Stimulated activated CD8-positive, alpha-beta memory T cell treated with anti-CD3 and anti-CD28 coated beads, Interleukin-15, amount 100 ng/mL, for 1 hour (primary cell): ENCODE results near the gene DOCK10.
"Not testable (repeated sequence)": the region's sequence is repeated elsewhere in the genome, so short reads cannot be mapped to it uniquely, and the experiment has no call there.

Source experiments
- DNase-seq: peaks from one replicate; pipeline ENCODE4 v3.0.0-alpha.2; 2020; ENCODE audit warnings: low read depth

Gene DOCK10

DNA sequence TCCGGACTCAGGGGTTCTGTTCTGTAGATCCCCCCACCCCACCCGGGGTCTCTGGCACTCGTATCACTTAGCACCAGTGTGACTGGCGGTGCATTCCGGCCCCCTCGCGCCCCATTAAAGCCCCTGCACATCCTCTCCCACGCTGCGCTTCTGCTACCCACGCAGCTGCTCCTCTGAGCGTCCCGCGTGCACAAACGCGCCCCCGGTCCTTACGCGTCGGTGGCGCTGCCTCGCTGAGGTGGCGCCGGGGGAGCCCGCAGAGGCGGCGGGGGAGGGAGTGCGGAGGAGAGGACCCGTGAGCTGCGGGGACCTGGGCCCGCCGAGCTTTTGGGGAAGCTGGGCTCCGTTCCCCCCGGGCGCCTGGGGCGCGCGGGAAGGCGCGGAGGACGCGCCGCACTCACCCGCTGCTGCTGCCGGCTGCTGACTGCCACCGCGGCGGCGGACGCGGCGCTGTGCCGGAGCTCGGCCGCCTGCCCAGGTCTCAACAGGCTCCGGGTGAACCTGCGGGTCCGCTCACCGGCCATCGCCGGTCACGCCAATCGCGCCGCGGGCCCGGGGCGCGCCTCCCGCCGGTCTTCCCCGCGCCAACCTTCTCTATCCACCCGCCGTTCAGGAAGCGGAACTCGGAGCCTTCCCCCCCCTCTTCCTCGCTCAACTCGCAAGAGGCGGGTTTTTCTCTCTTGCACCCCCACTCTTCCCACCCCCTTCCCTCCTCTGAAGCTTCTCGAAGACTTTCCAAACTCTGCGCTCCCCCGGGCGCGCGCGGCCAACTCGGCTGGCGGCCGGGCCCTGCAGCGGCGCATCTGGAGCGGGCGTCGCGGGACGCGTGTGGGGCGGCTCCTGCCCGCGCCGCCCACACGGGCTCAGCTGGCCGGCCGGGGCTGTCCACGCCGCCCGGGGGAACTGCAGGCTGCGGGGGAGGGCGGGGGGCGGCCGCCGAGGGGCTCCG lies at the start of gene DOCK10:
TSS of gene DOCK10 (minus strand) at position 618 of the 949 bp plus-strand sequence. CDS start at position 524, 94 bp downstream.
- DNase-seq = peak; percentile 24

DNA sequence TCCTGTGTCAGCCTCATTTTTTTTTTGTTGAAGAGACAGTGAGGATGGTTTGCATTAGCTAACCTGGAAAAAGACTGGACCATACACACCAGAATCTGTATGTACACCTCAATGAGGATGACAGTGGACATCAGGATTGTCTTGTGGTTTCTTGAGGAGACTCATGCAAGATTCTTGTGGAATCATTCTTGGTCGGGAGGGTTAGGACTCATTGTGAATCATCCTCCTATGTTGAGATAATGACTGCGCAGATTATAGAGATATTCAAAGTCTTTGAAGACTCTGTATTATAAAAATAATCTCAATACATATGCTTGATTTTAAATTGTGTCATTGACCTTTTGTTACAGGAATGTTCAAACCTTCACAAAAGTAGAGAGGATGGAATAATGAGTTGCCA lies 49.1 kb upstream of the DOCK10 start:
- no peak for DNase-seq

DNA sequence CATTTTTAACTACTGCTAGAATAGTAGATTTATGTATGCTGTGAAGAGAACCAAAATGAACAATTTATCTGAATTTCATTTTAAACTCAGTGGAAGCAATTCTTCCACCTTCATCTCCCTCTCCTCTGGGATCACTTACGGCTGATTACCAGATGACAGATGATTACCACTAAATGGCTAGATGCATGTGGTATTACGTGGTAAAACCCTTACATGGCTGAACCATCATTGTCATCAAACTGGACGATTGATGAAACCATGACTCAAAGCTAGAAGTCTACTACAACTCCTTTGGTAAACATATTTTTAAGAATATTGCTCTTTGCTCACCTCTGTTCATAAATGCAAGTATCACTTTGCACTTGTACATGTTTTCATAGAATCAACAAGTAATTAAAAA lies 48.5 kb upstream of the DOCK10 start:
- DNase-seq = no peak

DNA sequence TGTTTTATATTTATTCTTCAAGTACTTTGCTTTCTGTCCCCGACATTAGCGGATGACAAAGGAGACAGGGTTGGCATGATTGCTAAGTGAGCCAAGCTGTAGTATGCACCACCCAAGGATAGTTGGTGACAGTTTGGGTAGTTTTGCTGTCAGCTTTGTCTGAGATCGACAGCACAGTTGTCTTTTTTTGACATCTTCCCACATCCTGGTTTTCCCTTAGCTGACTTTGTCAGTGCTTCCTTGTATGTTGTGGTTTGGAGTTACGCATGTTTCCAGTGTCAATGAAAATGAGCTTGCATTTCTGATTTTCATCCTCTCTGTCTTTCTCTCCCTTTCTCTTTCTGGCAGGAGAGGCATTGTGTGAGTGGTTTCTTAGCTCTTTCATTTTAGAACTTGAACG lies 44.6 kb upstream of the DOCK10 start:
- DNase-seq = no peak

DNA sequence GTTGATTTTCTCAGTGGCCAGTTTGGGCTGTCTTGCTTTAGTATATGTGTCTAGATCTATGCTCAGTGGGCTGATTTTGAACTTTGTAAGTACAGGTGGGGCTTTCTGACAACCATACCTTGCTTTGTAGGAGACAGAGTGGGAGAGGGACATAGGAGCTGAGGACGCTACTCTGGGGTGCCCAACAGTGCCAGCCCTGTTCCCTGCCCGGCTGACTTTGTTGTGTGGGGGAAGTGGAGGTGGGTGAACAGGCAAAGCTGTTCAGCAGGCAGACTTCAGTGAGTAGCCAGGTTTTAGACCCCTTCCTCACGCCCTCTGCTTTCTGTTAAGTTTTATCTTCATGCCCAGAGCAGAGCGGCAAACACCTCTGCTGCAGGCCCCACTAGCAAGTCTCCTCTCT lies 44.2 kb upstream of the DOCK10 start:
- no peak for DNase-seq

DNA sequence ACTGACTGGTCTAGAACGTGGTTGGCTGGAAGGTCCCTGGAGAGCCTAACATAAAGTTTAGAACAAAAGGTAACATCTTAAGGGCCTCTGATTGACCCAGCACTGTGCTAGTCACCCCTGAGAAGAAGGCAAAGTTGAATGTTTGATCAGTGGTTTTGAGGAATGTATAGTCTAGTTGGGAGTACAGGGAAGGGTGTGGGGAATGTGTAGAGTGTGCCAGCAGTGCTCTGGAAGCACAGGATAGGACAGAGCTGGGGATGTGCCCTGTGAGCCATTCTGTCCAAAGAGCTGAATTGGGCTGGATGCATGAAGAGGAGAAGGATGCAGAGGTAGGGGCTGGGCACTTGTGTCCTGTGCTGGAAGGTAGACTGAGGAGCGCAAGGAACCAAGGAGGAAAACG lies 41.0 kb upstream of the DOCK10 start:
- DNase-seq = no peak

DNA sequence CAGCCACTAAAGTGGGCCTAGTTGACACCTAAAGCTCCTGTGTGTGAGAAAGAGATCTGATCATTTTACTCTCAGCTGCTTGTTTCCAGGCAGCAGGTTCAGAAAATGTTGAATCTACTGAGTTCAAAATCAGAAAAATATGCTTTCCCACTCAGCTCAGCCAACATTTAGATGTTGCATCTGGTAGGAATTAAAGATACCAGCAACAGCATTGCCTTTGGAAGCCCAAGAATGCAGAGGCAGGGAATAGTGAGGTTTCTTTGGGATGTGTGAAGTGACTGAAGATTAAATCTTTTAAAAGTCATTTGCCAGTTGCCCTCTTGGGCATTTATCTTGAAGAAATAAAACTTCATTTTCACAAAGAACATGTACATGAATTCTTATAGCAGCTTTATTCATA lies 33.9 kb upstream of the DOCK10 start:
- no peak for DNase-seq

DNA sequence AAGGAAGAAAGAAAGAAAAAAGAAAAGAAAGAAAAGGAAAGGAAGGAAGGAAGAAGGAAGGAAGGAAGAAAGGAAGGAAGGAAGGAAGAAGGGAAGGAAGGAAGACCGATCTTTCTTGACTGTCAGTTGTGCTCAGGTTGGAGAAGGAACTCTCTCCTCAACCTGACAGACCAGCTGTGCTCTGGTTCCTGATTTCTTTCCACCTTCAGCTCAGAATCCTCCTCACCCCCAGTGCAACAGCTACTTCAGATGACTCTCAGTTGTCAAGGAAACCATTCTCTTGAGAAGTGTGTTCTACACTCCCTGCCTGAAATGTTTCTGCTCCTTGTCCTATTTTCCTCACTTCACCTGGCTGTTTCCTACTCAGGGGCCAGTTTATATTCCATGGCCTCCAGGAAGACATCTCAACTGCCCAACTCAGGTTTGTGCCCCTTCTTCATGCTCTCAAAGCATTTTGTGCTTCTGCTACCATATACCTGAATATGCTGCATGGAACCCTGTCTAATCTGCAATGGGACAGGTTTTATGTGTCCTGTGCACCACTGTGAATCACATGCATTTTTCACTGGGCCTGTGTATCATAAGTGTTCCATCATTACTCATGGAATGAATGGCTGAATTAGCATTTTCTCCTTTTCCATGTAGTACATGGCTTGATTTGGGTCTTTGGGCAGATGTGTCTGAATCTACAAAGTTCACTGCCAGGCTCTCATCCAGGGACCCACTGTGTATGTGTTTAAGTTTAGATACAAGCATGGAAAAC lies 32.8 kb upstream of the DOCK10 start:
- no peak for DNase-seq

DNA sequence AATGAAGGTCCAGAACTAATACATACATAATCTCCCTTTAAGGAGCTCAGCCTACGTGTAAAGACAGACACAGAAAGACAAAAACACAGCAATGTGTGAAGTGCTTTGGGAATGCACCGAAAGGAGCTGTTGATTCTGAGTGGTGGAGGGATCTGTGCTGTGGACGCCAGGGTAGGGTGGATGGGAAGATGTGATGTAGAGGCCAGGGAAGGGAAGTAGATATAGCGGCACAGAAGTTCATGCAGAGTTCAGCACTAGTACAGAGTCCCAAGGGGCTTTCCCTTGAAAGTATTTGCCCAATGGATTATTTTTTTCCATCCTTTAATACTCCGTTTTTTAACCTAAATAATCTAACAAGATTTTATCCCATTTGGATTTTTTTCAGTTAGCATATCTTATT lies 32.1 kb upstream of the DOCK10 start:
- no peak for DNase-seq

DNA sequence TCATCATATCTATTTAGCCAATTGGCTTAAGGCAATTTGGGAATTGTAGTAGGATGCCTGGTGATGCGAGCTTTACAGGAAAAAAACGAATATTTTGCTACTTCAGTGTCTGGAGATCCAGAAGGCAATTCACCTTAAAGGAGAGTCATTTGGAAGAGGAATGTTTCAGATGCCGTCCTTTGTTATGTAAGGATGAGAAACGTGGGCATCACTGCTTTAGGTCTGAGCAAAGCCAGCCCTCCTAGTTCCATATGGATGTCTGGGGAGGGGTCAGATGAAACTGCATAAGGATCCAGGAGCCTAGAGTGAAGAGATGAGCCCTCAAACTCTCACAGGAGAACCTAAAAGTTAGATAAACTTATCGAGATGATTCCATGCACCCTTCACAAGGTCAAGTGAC lies 30.9 kb upstream of the DOCK10 start:
- DNase-seq = no peak

DNA sequence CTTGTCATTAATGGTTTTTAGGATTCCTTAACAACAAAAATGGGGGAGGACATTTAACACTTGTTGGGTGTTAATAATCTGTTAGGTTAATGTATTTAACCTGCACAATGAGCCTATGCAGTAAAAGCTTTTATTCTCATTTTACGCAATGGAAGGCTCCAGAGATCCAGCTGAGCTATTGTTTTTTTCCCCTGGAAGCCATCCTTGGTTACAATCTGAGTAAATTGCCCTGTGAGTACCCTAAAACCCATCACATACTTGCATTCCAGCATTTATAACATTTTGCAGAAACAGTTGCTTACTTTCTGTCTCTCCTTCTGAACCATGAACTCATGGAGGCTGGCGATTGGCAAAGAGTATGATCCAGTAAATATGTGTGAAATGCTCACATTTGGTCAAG lies 30.2 kb upstream of the DOCK10 start:
- no peak for DNase-seq

DNA sequence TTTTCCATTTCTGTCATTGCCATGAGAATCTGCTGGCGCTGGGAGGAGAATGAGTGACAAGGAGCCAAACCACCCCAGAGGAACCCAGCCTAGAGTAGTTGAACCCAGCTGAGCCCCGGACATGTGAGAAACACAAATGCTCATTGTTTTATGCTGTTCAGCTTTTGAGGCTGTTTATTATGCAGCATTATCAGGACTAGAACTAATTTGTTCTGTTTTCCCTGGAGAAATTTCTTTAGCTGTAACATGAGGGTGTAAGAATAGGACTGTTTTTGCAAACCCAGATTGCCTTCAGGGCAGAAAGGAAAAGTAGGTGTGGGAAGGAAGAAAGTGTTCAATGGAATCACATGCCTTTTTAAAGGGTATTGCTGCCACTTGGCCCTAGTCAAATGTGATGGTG lies 28.5 kb upstream of the DOCK10 start:
- DNase-seq = no peak

DNA sequence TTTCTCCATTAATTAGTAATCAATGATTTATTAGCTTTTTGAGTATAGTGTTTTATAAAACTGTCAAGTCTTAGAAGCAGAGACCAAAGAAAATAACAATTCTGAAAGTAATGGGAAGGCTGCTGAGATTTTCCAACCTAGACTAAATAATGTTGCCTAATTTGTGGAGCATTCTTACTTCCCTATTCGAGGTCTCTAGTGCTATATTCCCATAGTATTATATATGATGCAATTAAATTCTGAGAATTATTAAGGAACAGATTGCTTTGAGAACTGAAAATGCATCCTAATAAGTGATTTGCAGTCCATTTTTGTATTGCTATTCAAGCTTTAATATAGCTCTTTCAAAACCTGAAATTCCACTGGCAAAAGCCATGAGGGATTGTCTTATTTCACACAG lies 27.7 kb upstream of the DOCK10 start:
- no peak for DNase-seq

DNA sequence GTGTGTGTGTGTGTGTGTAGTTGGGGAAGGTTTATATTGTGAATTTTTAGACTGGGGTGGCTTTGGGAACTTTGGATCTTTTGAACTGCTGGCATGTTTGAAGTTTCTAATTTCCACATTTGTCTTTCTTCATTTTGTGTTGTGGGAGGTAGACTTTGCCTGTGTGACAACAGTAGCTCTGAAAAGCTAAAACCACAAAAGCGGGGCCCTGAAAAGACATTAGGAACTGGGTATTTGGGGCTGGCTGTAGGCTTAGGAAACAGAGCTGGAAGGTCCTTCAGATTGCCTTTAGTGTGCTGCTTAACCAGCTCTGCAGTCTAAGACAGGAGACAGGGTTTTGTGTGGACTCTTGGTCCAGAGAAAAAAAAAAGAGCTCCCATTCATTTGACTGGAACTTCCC lies 27.2 kb upstream of the DOCK10 start:
- no peak for DNase-seq

DNA sequence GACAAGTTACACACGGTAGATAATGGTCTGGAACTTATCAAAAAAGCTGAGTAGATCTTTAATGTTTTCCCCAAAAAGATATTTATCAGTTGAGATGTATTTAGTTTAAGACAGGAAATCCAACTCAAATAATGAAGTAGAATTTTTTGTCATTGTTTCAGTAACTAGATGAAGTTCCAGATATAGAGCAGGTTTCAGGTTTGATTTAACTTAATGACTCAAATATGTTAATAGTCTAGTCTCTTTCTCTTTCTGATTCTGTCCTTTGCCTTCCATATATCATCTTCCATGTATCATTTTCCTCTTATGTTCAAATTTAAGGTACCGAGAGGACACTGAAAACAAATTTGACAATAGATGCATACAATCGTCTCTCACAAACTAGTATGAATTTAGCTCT lies 23.6 kb upstream of the DOCK10 start:
- no peak for DNase-seq

DNA sequence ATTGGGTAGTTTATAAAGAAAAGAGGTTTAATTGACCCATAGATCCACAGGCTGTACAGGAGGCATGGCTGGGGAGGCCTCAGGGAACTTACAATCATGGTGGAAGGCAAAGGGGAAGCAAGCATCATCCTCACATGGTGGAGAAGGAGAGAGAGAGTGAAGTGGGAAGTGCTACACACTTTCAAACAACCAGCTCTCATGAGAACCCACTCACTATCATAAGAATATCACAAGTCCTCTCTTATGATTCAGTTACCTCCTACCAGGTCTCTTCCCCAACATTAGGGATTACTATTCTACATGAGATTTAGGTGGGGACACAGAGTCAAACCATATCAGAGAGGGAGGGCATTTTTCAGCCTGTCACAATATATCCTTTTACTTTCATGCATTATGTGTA lies 22.7 kb upstream of the DOCK10 start:
- DNase-seq = no peak

DNA sequence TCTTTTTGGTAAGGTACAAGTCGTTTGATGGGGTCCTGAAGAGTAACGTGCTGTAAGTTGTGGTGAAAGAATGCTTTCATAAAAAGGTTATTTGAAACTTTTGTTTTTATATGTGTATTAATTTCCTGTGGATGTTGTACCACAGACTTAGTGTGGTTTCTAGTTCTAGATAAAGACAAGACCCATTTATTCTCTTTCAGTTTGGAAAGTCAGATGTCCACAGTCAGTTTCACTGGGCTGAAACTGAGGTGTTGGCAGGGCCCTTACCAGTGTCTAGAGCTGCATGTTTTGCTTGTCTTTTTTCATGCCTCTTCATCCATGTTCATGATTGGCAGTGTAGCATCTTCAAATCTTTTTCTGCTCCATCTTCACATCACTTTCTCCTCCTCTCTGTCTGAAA lies 22.1 kb upstream of the DOCK10 start:
- DNase-seq = no peak

DNA sequence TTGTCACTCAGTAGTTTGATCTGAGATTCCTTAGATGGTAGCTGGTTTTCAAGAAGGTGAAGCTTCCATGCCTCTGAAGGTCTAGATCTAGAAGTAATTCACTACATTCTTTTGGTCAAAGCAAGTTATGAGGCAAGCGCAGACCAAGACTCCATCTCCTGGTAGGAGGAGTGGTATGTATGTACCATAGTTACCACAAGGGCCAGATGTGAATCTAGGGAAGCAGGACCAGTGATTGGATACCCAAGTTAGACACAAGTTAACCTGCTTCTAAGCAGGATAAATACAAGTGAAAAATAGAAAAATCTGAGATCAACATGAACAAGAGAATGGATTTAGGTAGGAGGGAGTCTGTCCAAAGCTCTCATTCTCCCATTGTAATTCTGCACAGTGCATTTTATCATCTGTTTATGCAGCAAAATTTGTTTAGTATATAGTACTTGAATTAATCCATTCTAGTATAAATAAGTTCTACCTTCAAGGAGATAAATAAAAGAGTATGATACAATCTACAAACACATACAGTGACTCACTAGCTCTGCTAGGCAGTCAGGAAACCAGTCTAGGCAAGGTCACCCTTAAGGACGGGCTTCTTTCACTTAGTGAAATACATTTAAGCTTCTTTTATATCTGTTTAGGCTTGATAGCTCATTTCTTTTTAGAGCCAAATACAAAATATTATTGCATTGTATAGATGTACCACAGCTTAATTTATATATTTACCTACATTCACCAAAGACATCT lies 14.2 kb upstream of the DOCK10 start:
- DNase-seq = no peak

DNA sequence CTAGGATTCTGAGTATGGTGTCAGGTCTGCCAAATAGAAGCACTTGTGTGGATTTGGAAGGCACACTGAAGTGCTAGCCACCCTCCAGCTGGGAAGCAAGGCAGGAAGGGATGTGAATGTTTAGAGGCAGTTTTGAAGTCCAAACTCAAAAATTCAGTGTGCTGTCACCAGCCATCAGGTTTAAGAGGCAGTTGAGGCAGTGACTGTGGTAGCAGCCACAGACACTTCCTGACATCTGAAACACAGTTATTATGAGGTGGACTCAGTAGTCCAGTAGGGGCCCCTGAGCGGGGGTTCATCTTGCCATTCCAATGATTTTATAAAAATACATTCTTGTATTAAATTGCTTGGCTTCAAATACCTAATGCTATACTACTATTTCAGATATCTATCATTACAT lies 13.4 kb upstream of the DOCK10 start:
- no peak for DNase-seq

DNA sequence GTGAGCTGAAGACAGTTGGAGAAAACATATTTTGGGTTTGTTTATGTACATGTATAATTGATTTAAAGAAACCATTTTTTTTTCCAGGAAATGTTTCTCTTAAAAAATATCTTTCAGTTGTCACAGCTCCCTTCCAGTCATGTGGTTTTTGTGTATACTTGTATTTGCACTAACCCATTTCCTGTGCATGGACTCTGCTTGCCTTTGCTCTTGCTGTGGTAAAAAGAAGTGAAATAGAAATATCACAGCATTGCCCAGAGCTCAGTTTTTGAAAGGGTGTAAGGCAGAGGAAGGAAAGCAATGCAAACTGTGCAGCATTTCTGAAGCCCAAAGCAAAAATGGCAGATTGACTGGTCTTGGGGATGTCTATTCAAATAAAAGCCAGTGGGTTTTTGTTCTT lies 10.4 kb upstream of the DOCK10 start:
- no peak for DNase-seq

DNA sequence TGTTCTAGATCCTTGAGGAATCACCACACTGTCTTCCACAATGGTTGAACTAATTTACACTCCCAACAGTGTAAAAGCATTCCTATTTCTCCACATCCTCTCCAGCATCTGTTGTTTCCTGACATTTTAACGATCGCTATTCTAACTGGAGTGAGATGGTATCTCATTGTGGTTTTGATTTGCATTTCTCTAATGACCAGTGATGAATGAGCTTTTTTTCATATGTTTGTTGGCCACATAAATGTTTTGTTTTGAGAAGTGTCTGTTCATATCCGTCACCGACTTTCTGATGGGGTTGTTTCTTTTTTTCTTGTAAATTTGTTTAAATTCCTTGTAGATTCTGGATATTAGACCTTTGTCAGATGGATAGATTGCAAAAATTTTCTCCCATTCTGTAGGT lies 5.2 kb upstream of the DOCK10 start:
- DNase-seq = not testable (repeated sequence)

DNA sequence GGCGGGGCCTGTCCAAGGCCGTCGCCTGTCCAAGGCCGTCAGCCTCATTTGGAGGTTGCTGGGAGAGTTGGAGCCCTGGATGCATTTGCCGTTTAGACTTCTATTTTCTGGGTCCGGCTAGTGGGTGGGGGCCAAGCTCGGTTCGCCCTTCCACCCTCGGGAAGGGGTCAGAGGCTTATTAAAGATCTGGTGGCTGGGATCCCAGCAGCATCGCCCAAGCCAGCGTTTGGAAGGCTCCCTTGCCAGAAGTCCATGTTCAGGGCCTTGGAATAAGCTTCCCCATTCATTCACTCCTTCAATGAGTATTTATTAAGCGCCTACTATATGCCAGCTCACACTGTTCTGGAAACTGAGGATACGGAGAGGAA lies 516 bp upstream of the DOCK10 start:
- no peak for DNase-seq
